ENCODE measurements around the gene DENND1B. TPM values are rescaled to one million over a fixed set of nuclear protein-coding genes. Genes with fewer than 3 reads are reported as not detected.

Gene DENND1B
- total RNA-seq, 1 donor from 2014 or later = 26.9 TPM

DNA sequence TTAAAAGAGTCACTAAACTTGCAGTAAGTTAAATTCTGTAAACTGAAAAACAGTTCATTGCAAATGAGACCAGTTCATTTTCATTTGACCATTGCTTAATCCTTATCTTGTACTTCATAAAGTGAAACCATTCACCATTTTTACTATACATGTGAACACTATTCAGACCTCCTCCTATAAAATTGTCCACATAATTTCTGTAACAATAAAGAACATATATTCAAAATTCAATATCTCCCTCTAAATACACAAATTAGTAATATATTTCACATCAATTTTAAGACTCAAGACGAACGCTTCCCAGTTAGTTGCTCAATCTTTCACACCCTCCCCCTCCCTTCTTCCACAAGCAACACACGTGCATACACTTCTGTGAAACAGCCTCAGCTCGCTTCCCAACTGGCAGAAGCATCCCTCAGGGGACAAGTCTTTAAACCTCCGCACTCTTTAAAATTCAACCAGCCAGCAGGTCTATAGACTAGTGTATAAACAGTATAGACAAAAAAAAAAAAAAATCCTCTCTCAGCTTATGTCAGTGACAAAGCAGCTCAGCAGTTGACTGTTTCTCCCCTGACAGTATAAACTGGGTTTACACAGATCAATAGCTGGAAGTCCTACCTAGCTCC is 99.6 kb downstream of the DENND1B start:
- no peak overlapping the region for H3K27ac ChIP-seq (replicated peaks)
- H3K36me3 ChIP-seq = no peaks in the 10 kb centered on the region
- TF ChIP-seq, protein P1, sequence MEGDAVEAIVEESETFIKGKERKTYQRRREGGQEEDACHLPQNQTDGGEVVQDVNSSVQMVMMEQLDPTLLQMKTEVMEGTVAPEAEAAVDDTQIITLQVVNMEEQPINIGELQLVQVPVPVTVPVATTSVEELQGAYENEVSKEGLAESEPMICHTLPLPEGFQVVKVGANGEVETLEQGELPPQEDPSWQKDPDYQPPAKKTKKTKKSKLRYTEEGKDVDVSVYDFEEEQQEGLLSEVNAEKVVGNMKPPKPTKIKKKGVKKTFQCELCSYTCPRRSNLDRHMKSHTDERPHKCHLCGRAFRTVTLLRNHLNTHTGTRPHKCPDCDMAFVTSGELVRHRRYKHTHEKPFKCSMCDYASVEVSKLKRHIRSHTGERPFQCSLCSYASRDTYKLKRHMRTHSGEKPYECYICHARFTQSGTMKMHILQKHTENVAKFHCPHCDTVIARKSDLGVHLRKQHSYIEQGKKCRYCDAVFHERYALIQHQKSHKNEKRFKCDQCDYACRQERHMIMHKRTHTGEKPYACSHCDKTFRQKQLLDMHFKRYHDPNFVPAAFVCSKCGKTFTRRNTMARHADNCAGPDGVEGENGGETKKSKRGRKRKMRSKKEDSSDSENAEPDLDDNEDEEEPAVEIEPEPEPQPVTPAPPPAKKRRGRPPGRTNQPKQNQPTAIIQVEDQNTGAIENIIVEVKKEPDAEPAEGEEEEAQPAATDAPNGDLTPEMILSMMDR (IDR thresholded peaks at IDR 0.05; ENCODE audit: borderline replicate concordance) = no peak
- no peak for DNase-seq
- H3K4me1 ChIP-seq = peaks cover 30% of the 10 kb centered on the region
- no peaks in the 10 kb centered on the region for H3K27me3 ChIP-seq (ENCODE audit: low read depth)
- peak overlapping the region; percentile 38 for H3K4me3 ChIP-seq
- intact Hi-C loops (cut with micrococcal nuclease) = no loop called here
- no peaks in the 10 kb centered on the region for H3K9me3 ChIP-seq (replicated peaks)

DNA sequence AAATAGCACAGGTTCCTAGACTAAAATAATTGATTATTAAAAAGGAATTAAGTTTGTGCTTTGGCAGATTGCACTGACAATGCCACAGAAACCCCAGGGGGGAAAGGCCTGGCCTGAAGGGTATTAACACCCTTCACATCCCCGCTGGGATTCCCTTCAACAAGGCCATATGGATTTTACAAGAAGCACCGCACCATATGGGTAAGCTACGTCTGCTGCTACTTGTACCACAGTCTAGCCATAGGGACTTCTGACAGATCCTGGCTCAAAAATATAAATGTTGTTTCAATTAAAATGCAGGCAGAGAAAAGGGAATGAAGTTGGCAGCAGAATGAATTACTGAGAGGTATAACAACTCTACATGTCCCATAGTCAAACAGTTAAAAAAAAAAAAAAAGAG is 101.0 kb downstream of the DENND1B start:
- DNase-seq = no peak

DNA sequence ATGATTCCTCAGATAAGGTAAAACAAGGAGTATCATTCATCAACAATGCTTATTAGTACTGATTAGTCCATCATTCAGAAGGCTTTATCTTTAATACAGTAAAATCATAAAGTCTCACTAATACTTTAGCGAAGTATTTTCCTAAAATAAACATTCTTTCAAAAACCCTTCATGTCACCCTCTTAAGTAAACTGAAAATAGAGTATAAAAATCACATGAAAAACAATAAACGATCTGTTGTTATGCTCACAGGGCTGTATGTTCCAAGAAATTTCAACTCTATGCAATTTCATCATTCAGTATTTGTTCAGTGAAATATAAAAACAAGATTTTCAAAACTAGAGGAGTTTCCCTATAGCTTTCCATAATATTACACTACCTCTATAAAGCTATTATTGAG is 102.0 kb downstream of the DENND1B start:
- Histone ChIP-seq H3K4me3 (no peak overlapping the region), H3K9me3 (replicated peaks) (no peaks in the 10 kb centered on the region), H3K27me3 (ENCODE audit: low read depth) (no peaks in the 10 kb centered on the region), H3K36me3 (no peaks in the 10 kb centered on the region), H3K4me1 (peaks cover 30% of the 10 kb centered on the region), H3K27ac (replicated peaks) (no peak overlapping the region)
- intact Hi-C loops (cut with micrococcal nuclease) = no loop called here
- DNase-seq = no peak
- TF ChIP-seq, protein P1 (IDR thresholded peaks at IDR 0.05; ENCODE audit: borderline replicate concordance) = no peak

More for the DNA sequence above, 101.0 kb downstream of the DENND1B start:
- H3K36me3 ChIP-seq = no peaks in the 10 kb centered on the region
- intact Hi-C loops (cut with micrococcal nuclease) = no loop called here
- no peak overlapping the region for H3K27ac ChIP-seq (replicated peaks)
- H3K4me1 ChIP-seq = peaks cover 30% of the 10 kb centered on the region
- TF ChIP-seq, protein P1 (IDR thresholded peaks at IDR 0.05; ENCODE audit: borderline replicate concordance) = no peak
- no peak overlapping the region for H3K4me3 ChIP-seq
- no peaks in the 10 kb centered on the region for H3K9me3 ChIP-seq (replicated peaks)
- H3K27me3 ChIP-seq (ENCODE audit: low read depth) = no peaks in the 10 kb centered on the region

DNA sequence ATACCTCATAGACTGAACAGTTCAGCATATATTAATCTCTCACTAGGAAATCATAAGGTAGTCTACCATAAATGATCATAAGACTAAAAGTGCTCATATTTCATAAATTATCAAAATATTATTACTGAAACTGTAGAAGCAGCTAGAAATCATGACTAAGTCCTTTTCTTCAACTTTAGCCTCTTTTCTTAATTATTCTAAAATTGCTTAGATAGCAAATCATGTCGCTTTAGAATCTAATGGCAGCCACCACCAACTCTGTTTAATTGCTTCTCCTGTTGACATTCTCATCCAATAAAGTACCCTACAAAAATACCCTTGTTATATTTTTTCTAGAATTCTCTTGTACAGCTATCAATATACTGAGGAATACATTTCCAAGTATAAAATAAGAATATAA is 102.9 kb downstream of the DENND1B start:
- no peak for DNase-seq
- no peak overlapping the region for H3K4me3 ChIP-seq
- no peak overlapping the region for H3K27ac ChIP-seq (replicated peaks)
- no peaks in the 10 kb centered on the region for H3K9me3 ChIP-seq (replicated peaks)
- H3K27me3 ChIP-seq (ENCODE audit: low read depth) = no peaks in the 10 kb centered on the region
- H3K4me1 ChIP-seq = peaks cover 27% of the 10 kb centered on the region
- intact Hi-C loops (cut with micrococcal nuclease) = no loop called here
- TF ChIP-seq, protein P1 (IDR thresholded peaks at IDR 0.05; ENCODE audit: borderline replicate concordance) = no peak
- no peaks in the 10 kb centered on the region for H3K36me3 ChIP-seq

DNA sequence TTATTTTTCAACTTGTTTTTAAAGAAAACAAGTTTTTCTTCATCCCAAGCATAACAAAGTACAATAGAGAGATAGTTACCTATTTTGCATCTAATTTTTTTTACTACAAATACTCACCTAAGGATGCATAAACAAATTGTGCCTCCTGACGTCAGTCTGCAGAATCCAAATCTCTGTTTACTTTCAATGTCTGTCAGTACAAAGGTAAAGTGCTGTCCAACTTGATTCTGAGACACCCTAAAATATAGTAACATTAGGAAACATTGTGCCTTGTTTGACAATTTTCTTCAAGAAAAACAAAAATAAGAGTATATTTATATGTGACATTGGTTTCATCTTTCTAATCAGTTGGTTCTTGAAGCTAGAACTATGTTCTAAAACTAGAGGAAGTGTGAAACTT is 103.4 kb downstream of the DENND1B start:
- no peaks in the 10 kb centered on the region for H3K9me3 ChIP-seq (replicated peaks)
- H3K27me3 ChIP-seq (ENCODE audit: low read depth) = no peaks in the 10 kb centered on the region
- H3K36me3 ChIP-seq = no peaks in the 10 kb centered on the region
- DNase-seq = no peak
- H3K27ac ChIP-seq (replicated peaks) = no peak overlapping the region
- H3K4me1 ChIP-seq = peaks cover 23% of the 10 kb centered on the region
- no peak overlapping the region for H3K4me3 ChIP-seq
- intact Hi-C loops (cut with micrococcal nuclease) = no loop called here
- TF ChIP-seq, protein P1 (IDR thresholded peaks at IDR 0.05; ENCODE audit: borderline replicate concordance) = no peak

All from left ventricle myocardium inferior (tissue), 1 donor.